MM.1S (cell line): Measurements from ENCODE around the gene TCEAL9.

Experiments used
- EZH2 ChIP-seq: fragments of 300-600 bp; sonication (generic); optimal IDR thresholded peaks from 2 replicates; pipeline ENCODE3; 2017; ENCODE audit warnings: low read depth, mild to moderate bottlenecking, antibody characterized with exemption, low read length, mixed read lengths
- TF ChIP-seq, protein P1 (sequence below): fragments of 300-600 bp; sonication (generic); IDR thresholded peaks from 2 replicates; pipeline ENCODE4 v1.5.1; 2016; ENCODE audit warnings: antibody characterized with exemption, low read length, mixed read lengths

DNA sequence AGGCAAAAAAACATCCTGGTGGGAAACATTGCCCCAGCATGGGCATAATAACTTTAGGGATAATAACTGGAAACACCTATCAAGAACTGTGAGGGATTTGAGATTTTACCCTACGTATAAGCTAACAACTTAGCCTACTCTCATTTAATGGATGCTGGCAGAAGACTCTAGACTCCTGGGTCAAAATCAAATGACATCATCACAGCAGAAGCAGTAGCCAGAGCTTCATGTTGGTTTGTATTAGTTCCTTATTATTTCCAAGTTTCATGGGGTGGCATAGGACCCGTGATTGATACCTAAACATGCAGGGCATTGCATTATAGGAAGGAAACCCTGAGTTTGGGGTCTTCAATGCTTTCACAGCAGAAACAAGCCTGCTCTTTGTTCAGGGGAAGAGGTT lies 4.6 kb downstream of the TCEAL9 start:
- TF ChIP-seq, protein P1, sequence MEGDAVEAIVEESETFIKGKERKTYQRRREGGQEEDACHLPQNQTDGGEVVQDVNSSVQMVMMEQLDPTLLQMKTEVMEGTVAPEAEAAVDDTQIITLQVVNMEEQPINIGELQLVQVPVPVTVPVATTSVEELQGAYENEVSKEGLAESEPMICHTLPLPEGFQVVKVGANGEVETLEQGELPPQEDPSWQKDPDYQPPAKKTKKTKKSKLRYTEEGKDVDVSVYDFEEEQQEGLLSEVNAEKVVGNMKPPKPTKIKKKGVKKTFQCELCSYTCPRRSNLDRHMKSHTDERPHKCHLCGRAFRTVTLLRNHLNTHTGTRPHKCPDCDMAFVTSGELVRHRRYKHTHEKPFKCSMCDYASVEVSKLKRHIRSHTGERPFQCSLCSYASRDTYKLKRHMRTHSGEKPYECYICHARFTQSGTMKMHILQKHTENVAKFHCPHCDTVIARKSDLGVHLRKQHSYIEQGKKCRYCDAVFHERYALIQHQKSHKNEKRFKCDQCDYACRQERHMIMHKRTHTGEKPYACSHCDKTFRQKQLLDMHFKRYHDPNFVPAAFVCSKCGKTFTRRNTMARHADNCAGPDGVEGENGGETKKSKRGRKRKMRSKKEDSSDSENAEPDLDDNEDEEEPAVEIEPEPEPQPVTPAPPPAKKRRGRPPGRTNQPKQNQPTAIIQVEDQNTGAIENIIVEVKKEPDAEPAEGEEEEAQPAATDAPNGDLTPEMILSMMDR, result no peak
- TF ChIP-seq EZH2, result no peak
